Tibial nerve (tissue), 4 donors: Measurements from ENCODE around the gene MTSS2.

Experiments
- CTCF ChIP-seq, 5 experiments: fragments of 200-600 bp in 3 of 5; fragments of 450-650 bp in 2 of 5; sonication (generic) in 3 of 5; IDR thresholded peaks; one replicate each; pipeline ENCODE4 v1.5.1; 2016 to 2019; ENCODE audit warnings: antibody characterized with exemption in 5 of 5, mild to moderate bottlenecking in 3 of 5, moderate library complexity in 2 of 5
- EP300 ChIP-seq, 2 donors: sonication (generic); formaldehyde crosslinking; IDR thresholded peaks; one replicate each; pipeline ENCODE4 v1.6.1; 2017; ENCODE audit warnings: antibody characterized with exemption in 2 of 2, mild to moderate bottlenecking in 1 of 2
- POLR2A ChIP-seq, 2 donors: fragments of 450-650 bp; IDR thresholded peaks; one replicate each; pipeline ENCODE4 v1.6.1; 2017; ENCODE audit warnings: antibody characterized with exemption in 2 of 2, mild to moderate bottlenecking in 2 of 2, moderate library complexity in 2 of 2

GRCh38 chr16:70663524-70664324, 22.1 kb downstream of the MTSS2 start:
- TF ChIP-seq CTCF (IDR thresholded peaks at IDR 0.05) (no peak), EP300 (IDR thresholded peaks at IDR 0.05) (no peak), POLR2A (IDR thresholded peaks at IDR 0.05) (no peak)
